B cell (primary cell): ENCODE data around the gene DCTN4.

Experiments used
- CTCF ChIP-seq: fragments of 200-600 bp; IDR thresholded peaks from one replicate; pipeline ENCODE4 v1.8.0; 2022; ENCODE audit warnings: antibody characterized with exemption, mild to moderate bottlenecking
- EZH2 ChIP-seq: IDR thresholded peaks from 2 replicates; pipeline ENCODE4 v1.6.1; 2012; ENCODE audit warnings: borderline replicate concordance, low read depth, mild to moderate bottlenecking, moderate library complexity, low read length; ENCODE audit not compliant: insufficient read depth, poor library complexity, severe bottlenecking

- no peak for TF ChIP-seq CTCF
- no peak for TF ChIP-seq EZH2
Observed at GRCh38 chr5:150757087-150757649, 1.6 kb downstream of the DCTN4 start.
